NCI-H82 (cell line): Measurements from ENCODE around the gene NAA15.
"Not testable (repeated sequence)": the region's sequence is repeated elsewhere in the genome, so short reads cannot be mapped to it uniquely, and the experiment has no call there.

Source experiments
- DNase-seq: peaks from one replicate; lab custom pipeline; 2025; lab: John Stamatoyannopoulos, UW

The NAA15 gene

DNA sequence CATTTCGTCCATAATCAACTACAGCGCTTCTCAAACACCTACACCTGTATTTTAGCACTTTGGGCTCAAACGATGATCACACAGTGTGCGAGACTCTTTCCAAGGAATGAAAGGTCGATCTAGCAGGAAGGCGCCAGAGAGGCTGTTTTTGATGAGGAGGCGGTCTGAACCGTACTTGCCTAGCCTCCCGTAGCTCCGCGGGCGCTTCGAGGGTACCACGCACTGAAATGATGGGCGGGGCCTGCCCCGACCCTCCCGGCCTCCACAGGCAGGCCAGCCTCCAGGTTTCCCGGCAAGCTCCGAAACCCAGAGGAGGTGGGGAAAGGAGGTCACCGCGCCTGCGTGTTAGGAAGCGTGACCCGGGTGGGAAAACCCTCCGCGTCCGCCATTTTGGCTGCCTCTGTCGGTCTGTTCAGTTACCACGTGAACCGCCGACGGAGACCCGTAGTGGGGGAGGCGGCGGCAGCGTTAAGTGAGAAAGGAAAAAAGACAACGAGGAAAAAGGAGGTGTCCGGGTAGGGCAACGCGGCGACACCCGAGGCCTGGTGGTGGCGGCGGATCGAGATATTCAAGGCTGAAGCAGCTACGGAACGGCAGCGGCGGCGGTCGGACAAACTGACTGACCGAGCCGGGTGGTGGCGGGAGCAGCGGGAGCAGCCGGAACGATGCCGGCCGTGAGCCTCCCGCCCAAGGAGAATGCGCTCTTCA lies at the start of gene NAA15:
Gene NAA15 (plus strand): TSS at position 393 of the 708 bp plus-strand sequence. CDS start 273 bp downstream, at position 666.
- DNase-seq: peak; percentile 99

DNA sequence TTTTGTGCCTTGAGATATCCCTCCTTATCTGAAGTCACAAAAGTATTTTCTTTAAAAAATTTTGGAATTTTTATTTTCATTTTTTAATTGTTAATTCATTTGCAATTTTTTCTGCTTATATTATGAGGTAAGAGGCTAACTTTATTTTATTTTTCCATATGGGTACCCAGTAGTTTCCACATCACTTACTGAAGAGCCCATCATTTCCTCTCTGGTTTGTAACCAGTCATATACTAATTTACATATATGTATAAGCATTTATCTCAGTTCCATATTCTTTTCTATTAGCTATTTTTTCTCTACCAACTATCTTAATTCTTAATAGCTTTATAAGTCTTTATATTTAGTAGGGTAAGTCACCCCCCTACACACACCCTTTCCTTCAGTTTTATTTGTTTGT lies 48.3 kb upstream of the NAA15 start:
- no peak for DNase-seq

DNA sequence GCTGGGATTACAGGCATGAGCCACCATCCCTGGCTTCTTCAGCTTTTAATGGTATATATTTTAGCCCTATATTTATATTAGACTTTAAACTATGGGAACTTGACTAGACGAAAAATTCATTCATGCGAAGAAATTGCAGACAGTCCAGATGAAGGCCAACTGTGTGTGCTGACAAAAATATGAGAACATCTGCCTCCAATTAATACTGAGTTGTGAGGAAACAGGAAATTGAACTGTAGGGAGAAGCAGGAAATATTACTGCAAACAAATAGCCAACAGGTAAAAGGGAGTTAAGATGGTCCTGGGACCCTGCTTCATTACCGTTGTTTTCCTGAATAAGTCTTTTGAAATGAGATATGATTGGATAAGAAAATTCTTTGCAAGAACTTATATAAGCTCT lies 47.6 kb upstream of the NAA15 start:
- no peak for DNase-seq

DNA sequence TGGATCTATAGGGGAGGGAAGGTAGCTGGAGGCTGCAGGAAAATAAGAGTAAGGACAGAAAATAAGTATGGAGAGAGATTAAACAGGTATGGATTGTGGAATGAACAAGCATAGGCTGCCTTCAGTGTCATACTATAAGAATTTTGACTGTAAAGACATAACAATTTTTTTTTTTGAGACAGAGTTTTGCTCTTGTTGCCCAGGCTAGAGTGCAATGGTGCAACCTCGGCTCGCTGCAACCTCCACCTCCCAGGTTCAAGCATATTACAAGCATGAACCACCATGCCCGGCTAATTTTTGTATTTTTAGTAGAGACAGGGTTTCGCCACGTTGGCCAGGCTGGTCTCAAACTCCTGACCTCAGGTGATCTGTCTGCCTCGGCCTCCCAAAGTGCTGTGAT lies 45.7 kb upstream of the NAA15 start:
- not testable (repeated sequence) for DNase-seq

DNA sequence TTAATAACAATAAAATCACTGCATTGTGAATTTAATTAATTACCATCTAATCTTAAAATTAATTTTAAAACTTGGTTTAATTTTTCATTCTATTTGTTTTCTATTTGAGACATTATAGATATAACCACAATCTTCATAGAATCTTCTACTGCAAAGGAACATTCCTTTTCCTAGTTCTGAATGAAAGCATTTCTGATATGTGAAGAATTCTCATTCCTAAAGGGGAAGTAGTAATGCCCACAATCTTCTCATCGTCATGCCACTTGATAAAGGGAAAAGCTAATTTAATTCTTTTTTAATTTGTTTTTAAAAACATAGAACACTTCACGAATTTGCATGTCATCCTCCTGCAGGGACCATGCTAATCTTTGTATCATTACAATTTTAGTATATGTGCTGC lies 45.0 kb upstream of the NAA15 start:
- no peak for DNase-seq

DNA sequence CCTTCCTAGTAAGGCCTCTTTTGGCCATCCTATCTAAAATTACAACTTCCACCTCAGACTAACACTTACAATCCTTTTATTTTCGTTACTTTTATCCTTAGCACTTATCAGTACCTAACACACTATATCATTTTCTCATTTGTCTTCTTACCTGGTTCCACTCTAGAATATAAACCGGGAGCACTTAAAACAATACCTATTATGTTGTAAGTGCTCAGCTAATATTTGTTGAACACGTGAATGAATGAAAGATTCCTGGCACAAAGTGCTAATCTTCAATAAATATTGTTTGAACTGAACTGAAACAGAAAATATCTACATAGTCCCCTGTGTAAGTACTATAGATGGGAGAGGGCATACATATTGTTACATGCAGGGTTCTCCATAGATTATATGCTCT lies 35.7 kb upstream of the NAA15 start:
- DNase-seq: no peak

DNA sequence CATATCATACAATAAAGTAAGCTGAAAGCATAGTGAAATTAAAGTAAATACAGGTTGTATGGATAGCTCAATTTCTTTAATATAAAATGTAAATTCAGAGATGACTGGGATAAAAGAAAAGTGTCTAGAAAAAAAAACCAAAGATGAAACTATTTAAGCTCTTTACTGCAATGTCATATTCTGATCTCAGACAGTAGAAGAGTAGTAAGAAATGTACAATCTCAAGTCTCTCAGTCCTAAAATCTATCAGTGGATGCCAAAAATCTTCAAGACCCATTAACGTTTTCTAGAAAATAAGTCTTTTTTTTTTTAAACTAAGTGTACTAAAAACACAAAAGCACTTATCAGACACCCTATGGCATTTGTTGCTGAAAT lies 35.1 kb upstream of the NAA15 start:
- DNase-seq: no peak

DNA sequence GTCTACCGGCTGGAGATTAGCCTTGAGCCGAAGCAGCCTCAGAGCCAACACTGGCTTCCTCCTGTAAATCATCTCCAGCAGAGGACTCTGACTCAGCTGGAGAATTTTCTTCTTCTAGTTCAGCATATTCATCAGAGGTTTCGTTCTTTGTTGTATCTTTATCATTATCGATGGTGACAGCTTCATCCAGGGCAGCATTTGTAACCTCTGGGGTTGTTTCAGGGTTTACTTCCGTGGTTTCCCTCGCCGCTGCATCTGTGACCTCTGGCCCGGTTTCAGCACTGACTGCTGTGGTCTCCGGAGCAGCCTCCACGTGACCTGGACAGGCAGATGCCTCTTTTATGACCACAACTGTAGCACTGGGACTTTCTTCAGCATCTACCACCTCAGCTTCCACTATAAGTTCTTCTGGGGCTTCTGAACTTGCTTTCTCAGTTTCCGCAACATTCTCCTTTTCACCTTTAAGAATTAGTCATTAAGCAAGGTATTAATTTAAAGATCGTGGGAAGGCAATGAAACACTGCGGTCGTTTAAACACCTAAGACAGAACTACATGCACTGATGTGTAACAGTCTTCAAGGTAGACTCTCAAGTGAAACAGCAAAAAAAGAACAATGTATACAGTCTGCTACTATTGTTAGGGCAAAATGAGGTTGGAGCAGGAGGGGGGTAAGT lies 34.6 kb upstream of the NAA15 start:
- peak; percentile 60 for DNase-seq

DNA sequence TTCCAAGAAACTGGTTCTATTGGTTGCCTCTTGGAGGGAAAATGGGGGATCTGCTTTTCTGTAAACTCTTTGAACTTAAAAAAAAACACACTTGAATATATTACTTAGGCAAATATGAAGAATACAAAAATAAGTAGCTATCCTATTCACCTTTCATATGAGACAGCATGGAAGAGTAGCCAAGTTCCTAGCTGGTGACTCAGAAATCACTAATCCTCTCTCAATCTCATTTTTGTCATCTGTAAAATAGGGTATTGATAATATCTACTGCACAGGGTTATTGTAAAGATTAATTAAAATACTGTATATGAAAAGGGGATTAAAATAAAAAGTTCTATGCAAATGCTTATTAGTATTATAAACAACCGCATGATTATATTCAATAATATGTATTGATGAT lies 34.0 kb upstream of the NAA15 start:
- DNase-seq: no peak

DNA sequence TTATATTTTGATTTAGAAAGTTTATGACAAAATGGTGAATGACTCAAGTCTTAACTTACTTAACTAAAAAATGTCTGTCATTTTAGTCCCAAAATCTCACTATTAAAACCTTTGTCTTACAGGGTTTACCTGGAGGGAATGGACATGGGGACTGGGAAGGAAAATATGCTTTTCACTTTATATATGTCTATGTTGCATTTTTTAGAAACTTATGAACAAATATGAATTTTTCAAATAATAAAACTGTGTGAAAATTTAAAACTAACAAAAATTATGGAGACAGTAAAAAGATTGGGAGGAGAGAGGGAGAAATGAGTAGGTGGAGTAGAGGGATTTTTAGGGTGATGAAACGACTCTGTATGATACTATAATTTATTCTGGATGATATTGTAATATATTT lies 27.5 kb upstream of the NAA15 start:
- DNase-seq: no peak

DNA sequence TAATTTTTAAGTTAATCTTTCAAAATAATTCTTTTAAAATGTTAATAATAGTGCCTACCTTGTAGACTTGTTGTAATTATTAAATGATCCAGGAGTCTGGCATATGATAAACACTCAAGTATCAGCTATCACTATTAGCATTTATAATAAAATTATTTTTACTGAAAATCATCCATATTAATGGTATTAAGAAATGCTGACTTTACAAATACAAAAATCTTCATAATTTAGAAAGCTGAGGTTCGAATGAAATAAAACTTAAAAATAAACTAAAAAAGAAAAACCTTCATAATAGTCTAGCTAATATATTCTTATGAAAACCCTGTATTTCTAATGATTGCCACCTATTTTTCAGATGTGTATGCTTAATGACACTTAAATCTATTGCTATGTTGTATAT lies 26.5 kb upstream of the NAA15 start:
- DNase-seq: no peak

DNA sequence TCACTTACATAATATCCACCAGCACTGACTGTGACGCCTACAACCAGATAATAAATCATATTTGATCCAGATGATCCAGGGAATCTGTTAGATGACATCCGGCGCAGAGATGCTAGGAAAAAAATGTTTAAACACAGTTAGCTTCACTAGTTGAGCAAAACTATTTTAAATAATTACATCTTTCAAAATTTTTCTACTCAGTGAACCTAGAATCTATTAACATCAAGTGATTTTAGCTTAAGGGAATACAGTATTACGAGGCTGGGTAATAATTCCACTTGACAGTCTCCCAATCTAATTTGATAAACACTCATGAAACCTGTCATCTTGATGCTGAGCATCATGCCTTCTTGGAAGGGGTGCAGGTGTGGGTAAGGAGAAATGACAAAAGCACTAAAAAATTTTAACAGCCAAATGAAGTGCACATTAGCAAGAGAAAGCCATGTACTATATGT lies 26.0 kb upstream of the NAA15 start:
- DNase-seq: no peak

DNA sequence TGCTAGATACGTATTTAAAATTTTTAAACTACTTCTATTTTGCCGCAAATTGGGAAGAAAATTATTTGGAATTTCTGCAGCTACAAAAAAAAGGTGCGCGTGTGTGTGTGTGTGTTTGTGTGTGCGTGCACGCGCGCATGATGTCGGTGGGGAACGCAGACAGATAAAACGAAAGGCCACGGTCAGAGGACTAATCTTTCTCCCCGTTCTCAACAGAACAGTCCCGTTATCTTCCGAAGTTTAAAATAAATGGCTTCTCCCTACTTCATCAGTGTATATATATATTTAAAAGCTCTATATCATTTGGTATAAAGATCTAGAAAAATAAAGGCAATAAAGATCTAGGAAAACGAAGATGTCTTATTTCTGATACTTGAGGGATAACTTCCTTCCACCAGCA lies 22.8 kb upstream of the NAA15 start:
- no peak for DNase-seq

DNA sequence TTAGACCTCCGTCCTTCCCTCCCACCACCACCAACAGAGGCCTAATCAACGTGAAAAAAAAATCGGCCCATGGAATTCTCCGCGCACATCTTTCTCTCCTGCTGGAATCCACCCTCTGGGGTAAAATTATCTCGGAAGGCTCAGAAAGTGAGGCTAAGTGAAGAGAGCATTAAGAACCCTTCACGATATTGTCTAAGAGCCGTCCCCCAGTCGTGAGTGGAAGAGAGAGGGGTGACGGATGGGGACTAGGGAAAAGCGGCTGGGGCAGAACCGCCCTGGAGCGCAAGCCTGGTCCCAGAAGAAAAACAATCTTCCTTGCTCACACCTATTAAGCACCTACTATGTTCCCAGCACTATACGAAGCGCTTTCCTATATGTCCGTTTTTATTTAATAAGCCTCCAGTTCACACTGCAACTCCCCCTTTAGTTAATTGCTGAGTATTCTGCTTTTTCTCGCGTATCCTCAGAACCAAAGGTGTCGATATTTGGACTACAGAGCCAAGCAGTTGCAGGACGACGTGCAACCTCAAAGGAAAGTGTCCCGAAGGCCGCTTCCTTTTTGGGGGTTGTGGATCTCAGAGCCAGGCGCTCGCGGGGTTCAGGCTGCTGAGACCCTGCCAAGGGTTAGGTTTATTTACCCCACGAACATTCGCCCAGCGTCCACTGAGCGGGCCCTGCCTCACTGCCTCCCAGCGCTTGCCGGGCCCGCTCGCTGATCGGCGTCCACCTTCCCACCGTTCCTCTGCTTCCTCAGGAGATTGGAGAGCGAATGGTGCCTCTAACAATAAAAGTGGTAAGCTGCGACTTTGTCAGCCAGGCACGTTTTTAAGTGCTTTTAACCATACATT lies 22.2 kb upstream of the NAA15 start:
- no peak for DNase-seq

DNA sequence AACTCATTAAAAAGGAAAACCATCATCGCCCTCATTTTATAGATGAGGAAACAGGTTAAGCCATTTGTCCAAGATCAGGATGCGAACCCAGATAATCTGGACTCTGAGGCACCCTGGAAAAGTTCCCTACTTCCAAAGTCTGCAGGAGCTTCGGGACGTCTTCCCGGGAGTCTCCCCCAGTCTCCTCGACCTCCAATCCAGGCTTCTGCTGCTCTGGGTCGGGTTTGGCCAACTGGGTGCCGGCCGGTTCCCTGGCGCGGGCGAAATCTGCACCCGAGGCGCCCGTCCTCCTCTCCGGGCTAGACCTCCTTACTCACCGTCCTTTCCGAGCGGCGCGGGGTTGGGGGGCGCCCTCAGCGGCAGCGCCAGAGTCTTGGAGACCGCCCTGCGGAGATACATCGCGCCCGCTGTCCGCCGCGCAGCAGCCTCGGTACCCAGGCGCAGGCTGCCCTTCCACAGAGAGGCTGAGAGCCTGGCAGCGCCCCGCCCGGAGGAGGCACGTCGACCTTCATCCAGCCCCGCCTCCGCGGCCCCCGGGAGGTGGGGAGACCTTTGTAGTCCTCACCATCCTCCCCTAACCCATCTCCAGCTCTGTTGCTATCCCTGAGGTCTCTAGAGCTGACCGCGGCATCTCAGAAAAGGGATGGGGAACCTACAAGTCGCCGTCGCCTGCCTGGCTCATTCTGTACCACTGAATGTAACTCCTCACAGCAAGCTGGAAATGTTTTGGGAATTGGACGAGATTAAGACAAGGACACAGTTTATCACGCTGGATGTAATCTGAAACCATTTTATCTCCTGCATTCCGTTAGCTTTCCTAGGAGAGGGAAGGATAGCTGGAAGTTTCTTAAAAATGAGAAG lies 21.3 kb upstream of the NAA15 start, which contains the start of gene MGARP:
Gene MGARP (minus strand): TSS at position 466 of the 861 bp plus-strand sequence. CDS start 67 bp downstream, at position 399.
- peak; percentile 41 for DNase-seq

DNA sequence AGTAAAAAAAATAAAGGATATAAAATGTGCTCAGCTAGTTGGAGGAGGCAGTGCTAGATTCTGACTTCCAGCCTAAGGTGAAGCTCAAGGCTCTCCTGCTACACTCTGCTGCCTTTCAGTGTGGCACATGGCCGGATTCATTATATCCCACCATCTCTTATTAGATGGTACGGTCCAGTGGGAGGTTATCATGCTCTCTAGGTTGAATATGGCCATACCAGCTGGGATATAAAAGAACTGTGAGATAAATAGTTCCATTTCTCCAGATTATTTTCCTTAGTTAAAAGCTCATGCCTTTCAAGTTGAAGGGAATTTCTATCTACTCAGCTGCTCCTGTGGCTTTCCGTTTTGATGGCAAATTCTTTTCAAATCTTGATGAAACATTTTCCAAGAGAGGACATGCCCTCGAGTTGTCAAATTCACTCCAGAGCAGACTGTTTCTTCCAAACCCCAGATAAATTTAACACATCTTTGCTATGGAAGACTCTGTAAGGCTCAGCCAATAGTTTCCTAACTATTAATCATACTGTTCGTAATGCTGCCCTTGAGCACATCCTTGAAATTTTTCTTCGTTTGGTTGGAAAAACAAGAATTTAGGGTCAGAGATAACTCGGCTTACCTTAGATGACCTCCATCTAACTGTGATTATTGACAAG lies 19.1 kb upstream of the NAA15 start:
- DNase-seq: no peak

DNA sequence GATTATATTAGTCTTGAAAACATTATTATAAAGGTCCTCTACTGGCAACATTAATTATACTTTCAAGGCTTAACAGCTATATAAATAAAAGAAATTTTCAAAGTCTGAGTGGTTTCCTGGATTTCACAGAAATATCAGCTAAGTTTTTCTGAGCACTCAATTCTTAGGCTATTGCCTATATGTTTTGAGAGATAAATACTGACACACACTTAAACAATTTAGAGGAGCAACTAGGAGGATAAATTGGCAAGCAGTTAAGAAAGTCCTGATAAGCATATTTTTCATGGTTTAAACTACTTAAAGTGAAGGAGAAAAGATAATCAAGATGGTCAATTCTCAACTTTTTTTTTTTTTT lies 18.6 kb upstream of the NAA15 start:
- DNase-seq: no peak

DNA sequence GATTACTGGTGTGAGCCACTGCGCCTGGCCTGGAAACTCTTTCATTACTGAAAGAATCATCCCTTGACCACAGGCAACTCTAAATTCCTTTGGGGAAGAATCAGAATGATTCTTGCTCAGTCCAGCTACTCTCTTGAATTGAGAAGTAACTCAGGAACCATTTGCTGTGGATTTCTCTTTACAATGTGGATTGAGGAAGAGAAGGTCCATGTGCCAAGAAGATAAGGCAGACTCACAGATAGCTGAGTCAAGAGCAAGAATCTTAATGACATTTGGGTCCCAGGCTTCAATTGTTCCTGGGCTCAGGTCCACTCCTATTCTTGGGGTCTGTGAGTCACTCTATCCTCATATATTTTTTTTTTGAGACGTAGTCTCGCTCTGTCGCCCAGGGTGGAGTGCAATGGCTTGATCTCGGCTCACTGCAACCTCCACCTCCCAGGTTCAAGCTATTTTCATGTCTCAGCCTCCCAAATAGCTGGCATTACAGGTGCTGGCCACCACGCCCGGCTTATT lies 15.1 kb upstream of the NAA15 start:
- no peak for DNase-seq

DNA sequence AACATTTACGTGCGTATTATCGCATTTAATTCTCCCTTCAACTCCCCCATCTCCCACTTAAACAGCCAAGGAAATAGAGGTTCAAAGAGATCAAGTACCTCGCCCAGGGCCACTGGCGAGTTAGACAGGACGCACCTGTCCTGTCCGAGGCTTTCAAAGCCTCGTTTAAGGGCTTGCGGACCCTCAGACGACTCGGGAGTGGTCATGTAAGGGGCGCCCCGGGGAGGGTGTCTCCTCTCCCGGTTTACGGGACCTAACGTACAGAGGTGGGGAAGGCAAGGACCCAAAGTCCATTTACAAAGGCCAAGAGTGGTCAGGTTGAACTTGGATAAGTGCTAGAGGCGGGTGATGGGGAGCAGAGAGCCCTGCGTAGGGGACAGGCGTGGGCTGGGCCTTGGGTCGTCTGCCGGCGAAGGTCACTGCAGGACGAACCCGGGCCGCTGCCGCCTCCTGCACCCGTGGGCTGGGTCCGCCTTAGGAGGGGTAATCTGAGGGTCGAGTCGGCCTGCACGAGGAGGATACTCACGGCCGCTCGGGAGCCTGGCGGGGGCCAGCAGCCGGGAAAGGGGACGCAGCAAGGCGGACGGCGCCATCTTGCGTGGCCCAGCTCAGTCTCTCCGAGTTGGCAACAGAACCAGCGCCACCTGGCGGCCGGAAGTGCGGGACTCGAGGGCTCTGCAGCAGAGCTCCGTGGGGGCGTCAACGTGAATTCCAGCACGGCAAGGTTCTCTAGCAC lies 5.9 kb upstream of the NAA15 start:
- peak; percentile 94 for DNase-seq

DNA sequence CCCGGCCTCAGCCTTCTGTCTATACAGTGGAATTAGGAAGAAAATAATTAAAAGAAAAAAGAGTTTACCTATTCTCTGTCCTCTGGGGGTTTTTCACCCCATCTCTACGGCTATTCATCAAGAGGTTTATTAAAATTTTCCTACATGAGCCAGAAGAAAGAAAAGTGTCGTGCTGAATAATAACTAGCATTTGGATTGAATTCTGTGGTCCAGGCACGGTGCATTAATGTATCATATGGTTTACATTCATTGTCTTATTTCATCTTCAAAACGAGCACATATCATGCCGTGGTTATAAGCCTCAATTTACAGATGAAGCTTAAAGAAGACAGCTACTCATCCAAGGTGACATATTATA lies 5.4 kb upstream of the NAA15 start:
- no peak for DNase-seq
